ENCODE measurements around the gene GRK5. TPM values are rescaled to one million over a fixed set of nuclear protein-coding genes. Genes with fewer than 3 reads are reported as not detected.

The GRK5 gene
- total RNA-seq, 4 donors from 2014 or later: 10.0 to 61.9 (median 18.1) TPM

DNA sequence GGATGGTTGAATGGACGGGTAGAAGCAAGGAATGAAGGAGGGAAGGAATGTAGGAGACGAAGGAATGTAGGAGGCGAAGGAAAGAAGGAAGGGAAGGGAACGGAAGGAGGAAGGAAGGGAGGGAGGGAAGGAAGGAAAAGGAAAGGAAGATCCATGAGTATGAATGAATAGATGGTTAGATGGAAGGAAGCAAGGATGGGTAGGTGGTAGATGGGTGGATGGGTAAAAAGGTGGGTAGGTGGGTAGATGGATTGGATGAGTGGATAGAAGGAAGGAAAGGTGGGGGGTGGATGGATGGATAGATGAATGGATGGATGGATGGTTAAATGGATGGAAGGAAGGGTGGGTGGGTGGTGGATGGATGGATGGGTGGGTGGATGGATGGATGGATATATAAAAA lies 257.7 kb downstream of the GRK5 start:
- no peak for DNase-seq
- Histone ChIP-seq H3K9me3 (no peaks in the 10 kb centered on the region), H3K4me1 (no peaks in the 10 kb centered on the region), H3K4me3 (no peak overlapping the region), H3K36me3 (no peaks in the 10 kb centered on the region), H3K27ac (no peak overlapping the region), H3K27me3 (no peaks in the 10 kb centered on the region)
- TF ChIP-seq, protein P1, sequence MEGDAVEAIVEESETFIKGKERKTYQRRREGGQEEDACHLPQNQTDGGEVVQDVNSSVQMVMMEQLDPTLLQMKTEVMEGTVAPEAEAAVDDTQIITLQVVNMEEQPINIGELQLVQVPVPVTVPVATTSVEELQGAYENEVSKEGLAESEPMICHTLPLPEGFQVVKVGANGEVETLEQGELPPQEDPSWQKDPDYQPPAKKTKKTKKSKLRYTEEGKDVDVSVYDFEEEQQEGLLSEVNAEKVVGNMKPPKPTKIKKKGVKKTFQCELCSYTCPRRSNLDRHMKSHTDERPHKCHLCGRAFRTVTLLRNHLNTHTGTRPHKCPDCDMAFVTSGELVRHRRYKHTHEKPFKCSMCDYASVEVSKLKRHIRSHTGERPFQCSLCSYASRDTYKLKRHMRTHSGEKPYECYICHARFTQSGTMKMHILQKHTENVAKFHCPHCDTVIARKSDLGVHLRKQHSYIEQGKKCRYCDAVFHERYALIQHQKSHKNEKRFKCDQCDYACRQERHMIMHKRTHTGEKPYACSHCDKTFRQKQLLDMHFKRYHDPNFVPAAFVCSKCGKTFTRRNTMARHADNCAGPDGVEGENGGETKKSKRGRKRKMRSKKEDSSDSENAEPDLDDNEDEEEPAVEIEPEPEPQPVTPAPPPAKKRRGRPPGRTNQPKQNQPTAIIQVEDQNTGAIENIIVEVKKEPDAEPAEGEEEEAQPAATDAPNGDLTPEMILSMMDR (IDR thresholded peaks at IDR 0.05): no peak
- TF ChIP-seq POLR2A (IDR thresholded peaks at IDR 0.05): no peak

DNA sequence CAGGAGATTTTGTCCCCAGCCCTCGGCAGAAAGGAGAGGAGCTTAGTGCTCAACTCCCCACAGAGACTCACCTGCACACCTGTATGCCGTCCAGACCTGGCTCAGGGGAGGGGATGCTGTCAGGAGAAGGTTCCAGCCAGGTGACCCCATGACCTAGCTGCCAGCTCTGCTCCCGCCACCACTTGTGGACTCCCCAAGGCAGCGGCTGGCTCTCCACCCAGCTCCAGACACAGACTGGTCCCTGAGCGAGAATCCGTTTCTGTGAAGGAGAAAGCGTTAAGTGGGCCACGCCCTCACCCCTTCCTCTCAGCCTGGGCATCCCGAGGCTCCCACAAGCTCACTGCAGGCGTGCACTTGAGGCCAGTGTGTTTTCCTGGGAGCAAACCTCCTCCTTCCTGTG lies 258.7 kb downstream of the GRK5 start:
- no peaks in the 10 kb centered on the region for H3K36me3 ChIP-seq
- H3K4me3 ChIP-seq: no peak overlapping the region
- H3K9me3 ChIP-seq: no peaks in the 10 kb centered on the region
- no peak overlapping the region for H3K27ac ChIP-seq
- DNase-seq: no peak
- TF ChIP-seq, protein P1 (IDR thresholded peaks at IDR 0.05): no peak
- no peak for TF ChIP-seq POLR2A (IDR thresholded peaks at IDR 0.05)
- H3K4me1 ChIP-seq: no peaks in the 10 kb centered on the region
- H3K27me3 ChIP-seq: no peaks in the 10 kb centered on the region

DNA sequence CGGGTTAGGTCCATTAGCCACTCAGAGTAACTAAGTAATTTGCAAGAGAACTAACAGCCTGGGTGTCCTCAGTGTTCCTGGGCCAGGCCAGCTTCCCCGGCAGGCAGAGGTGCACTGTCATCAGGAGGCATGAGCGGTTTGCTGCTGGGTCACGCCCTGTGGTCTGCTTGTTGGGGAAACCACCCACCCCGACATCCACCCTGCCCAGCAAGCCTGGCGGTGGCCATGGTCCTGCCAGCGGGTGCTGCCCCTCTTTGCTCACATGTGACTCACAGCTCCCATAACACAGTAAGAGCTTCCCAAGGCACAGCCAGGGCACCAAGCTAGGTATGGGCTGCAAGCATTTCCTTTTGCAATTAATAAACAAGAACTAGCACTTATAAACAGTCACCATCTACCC lies 259.3 kb downstream of the GRK5 start:
- H3K27ac ChIP-seq: no peak overlapping the region
- H3K27me3 ChIP-seq: no peaks in the 10 kb centered on the region
- no peaks in the 10 kb centered on the region for H3K36me3 ChIP-seq
- TF ChIP-seq, protein P1 (IDR thresholded peaks at IDR 0.05): no peak
- no peak for TF ChIP-seq POLR2A (IDR thresholded peaks at IDR 0.05)
- no peaks in the 10 kb centered on the region for H3K9me3 ChIP-seq
- H3K4me1 ChIP-seq: no peaks in the 10 kb centered on the region
- H3K4me3 ChIP-seq: no peak overlapping the region
- DNase-seq: peak in 1 of 3 donors; percentile 28

DNA sequence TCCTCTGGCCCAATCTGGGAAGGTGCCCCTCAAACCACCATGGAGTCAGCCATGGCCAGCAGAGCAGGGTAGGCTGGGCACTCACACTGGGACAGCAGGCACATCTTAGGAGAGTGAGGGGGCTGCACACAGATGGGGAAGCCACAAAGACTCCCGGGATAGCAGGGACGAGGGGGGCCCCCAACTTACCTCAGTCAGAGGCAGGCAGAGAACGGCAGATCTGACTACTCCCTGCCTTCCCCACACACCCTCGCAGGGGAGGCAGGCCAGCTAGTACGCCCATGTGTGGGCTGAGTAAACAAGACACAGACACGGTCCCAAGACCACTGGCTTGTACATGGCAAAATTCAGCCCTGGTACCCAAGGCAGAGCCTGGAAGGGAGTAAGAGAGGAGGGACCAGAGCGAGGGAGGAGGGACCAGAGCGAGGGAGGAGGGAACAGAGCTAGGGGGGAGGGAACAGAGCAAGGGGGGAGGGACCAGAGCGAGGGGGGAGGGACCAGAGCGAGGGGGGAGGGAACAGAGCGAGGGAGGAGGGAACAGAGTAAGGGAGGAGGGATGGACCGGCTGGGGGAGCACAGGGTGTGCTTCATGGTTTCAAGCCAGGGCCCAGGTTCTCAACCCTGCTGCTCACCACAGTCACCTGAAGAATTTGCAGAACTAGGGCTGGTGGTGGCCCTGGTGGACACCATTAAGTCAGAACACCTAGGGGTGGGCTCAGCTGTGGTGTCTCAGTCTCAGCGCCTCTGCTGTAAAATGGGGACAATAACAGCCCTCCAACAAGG lies 261.4 kb downstream of the GRK5 start:
- no peaks in the 10 kb centered on the region for H3K27me3 ChIP-seq
- TF ChIP-seq POLR2A (IDR thresholded peaks at IDR 0.05): no peak
- TF ChIP-seq, protein P1 (IDR thresholded peaks at IDR 0.05): no peak

DNA sequence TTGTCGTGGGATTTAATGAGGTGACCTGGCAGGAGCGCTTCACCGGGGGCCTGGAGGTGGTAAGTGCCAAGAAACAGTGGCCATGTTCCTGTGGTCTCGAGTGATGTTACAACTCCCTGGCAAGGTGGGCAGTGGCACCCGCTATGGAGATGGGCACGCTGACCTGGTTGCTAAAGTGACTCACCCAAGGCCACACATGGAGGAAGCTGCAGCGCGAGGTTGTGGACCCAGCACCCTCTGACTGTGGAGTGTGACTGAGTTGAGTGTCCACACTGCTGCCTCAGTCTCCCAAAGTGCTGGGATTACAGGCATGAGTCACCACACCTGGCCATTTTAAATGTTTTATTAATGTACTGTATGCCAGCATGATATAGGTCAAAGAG lies 261.9 kb downstream of the GRK5 start:
- no peak for DNase-seq
- no peaks in the 10 kb centered on the region for H3K4me1 ChIP-seq
- H3K27me3 ChIP-seq: no peaks in the 10 kb centered on the region
- TF ChIP-seq, protein P1 (IDR thresholded peaks at IDR 0.05): no peak
- no peak for TF ChIP-seq POLR2A (IDR thresholded peaks at IDR 0.05)
- no peaks in the 10 kb centered on the region for H3K9me3 ChIP-seq
- H3K4me3 ChIP-seq: no peak overlapping the region
- H3K27ac ChIP-seq: no peak overlapping the region
- no peaks in the 10 kb centered on the region for H3K36me3 ChIP-seq

More for the DNA sequence above, 261.4 kb downstream of the GRK5 start:
- DNase-seq: no peak
- Histone ChIP-seq H3K4me1 (no peaks in the 10 kb centered on the region), H3K4me3 (no peak overlapping the region), H3K9me3 (no peaks in the 10 kb centered on the region), H3K27ac (no peak overlapping the region), H3K36me3 (no peaks in the 10 kb centered on the region)

Data from Peyer's patch (tissue), 4 donors.